Fibroblast of the aortic adventitia (primary cell): Measurements from ENCODE around the gene GUK1. TPM values are rescaled to one million over a fixed set of nuclear protein-coding genes. Genes with fewer than 3 reads are reported as not detected.

Experiments used
- DNase-seq: peaks from one replicate; pipeline ENCODE4 v3.0.0-alpha.2; 2010; ENCODE audit warnings: low read depth
- H3K4me3 ChIP-seq: 2 replicates; pipeline ENCODE4 v1.5.1; 2011; ENCODE audit warnings: low read depth, mild to moderate bottlenecking, control low read depth, low read length, moderate library complexity
- total RNA-seq: library from RNA; depleted of rRNA; stranded (reverse); fragments of >200 nt; gene quantifications from 2 replicates; pipeline ENCODE4 v1.2.3, GENCODE V29; 2012; ENCODE audit warnings: low replicate concordance
- TF ChIP-seq, protein P1 (sequence below): IDR thresholded peaks from 2 replicates; pipeline ENCODE4 v1.5.1; 2011; ENCODE audit warnings: mild to moderate bottlenecking, low read length, control low read depth, inconsistent platforms; ENCODE audit not compliant: insufficient read depth

GUK1 gene
- total RNA-seq, 1 donor: 217 TPM

DNA sequence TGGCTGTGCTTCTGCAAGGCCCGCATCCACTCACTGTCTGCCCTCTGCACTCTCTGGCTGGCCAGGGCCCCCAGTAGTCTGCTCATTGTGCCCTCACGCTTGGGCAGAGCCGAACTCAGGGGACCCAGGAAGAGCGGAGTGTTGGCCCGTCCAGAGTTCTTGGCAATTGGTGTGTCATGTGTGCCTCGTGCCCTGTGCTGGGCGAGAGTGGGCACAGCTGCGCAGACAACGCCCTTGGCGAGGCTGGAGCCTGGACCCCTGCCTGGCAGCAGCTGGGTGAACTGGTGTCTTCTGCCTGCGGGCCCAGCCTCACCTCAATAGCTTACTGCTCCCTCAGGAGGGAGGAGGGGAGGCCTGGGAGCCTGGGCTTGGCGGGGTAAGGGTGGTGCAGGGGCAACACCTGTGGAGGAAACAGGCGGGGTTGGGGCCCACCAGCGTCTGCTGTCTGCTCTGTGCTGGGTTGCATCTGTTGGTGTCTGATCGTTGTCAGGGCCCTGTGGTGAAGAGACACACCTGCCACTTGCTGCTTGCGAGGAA lies 2.1 kb downstream of the GUK1 start:
- TF ChIP-seq, protein P1, sequence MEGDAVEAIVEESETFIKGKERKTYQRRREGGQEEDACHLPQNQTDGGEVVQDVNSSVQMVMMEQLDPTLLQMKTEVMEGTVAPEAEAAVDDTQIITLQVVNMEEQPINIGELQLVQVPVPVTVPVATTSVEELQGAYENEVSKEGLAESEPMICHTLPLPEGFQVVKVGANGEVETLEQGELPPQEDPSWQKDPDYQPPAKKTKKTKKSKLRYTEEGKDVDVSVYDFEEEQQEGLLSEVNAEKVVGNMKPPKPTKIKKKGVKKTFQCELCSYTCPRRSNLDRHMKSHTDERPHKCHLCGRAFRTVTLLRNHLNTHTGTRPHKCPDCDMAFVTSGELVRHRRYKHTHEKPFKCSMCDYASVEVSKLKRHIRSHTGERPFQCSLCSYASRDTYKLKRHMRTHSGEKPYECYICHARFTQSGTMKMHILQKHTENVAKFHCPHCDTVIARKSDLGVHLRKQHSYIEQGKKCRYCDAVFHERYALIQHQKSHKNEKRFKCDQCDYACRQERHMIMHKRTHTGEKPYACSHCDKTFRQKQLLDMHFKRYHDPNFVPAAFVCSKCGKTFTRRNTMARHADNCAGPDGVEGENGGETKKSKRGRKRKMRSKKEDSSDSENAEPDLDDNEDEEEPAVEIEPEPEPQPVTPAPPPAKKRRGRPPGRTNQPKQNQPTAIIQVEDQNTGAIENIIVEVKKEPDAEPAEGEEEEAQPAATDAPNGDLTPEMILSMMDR: no peak
- peak overlapping the region; percentile 91 for H3K4me3 ChIP-seq
- DNase-seq: no peak

DNA sequence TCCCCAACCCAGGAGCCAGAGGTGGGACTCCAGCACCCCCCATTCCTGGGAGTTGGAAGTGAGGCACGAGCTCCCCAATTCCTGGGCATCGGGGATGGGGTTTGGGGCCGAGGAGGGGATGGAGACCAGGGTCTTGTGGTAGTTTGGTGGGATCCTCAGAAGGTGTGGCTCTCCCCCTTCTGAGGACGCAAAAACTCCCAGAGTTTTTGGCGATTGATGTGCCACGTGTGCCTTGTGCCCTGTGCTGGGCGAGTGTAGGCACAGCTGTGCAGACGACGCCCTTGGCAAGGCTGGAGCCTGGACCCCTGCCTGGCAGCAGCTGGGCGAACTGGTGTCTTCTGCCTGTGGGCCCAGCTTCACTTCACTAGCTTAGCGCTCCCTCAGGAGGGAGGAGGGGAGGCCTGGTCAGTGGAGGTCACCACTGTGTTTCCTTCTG lies 2.6 kb downstream of the GUK1 start:
- TF ChIP-seq, protein P1: no peak
- peak overlapping the region; percentile 91 for H3K4me3 ChIP-seq
- DNase-seq: no peak

DNA sequence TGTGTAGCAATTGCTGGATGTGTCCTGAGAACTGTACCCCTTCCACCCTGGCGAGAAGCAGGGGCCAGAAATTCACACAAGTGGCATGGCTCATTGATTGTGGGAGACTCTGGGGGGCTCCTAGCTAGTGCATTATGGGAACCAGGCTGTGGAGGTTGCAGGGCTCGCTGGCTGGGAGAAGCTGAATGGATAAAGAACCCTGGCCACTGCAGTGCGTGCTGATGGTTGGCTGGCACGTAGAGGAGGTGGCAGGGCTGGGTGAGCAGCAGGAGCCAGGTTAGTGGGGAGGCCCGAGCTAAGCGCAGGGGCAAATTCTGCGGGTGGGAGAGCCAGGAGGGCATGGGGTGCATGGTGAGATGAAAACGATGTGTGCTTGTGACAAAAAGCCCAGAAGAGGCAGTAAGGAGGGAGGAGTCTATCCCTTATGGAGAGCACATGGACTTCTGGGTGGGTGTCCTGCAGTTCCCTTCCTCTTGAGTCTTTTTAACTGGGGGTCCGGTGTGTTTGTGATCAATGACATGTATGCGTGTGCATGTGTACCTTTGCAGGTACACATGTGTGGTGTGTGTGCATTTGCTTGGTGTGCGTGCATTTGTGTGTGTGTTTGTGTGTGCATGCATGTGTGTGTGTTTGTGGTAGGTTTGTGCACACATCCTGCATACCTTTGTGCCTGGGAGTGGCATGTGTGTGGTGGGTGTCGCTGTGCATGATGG lies 3.6 kb downstream of the GUK1 start:
- H3K4me3 ChIP-seq: no peak overlapping the region
- DNase-seq: no peak
- TF ChIP-seq, protein P1: no peak

DNA sequence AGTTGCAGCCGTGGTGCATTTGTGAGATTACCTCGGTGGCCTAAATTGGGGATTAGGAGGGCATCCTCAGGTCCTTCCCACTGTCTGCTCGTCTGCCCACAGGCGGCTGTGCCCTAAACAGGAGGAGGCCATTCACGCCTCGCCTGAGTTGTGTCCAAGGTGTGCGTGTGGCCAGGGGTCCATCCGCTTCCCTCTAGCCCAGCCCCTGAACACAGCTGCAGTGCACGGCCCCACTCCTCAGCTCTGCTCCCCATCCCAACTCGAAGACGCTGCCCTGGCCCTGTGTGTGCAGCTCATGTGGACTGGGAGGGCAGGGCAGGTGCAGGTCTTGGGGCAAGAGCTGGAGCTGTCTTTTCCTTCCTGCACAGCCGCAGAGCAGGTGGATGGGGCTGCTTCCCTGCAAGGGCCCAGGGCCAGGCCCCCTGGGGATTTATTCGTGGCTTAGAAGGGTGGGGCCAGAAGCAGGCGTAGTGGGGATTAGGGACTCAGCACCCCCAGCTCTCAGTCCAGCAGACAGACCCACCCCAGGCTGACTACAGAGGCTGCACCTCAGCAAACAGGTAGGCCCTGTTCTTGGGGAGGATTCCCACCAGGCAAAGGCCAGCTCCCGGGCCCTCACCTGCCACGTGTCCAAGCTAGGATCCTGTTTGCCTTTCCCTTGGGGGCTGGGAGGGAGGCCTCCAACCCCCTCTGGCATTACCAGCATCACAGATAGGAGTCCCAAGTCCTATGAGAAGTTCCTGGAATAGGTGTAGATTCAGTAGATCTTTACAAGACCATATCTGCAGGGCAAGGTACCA lies 4.3 kb downstream of the GUK1 start:
- H3K4me3 ChIP-seq: no peak overlapping the region
- no peak for DNase-seq
- TF ChIP-seq, protein P1: no peak

DNA sequence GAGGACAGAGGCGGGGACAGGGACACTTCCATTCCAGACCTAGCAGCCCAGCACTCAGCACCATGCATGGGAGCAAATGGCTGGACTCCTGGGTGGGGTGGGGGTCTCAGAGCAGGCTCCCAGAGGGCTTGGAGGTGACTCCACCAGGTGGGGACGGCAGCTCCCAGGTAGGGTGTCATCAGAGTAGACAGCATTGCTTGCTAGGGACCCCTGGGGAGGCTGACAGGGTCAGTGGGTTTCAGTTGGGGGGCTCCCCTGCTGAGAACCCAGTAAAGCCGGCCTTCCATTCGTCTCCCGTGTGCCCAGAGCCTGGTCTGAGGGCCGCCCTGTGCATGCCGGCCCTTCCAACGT lies 4.9 kb downstream of the GUK1 start:
- TF ChIP-seq, protein P1: no peak
- H3K4me3 ChIP-seq: no peak overlapping the region
- DNase-seq: no peak

DNA sequence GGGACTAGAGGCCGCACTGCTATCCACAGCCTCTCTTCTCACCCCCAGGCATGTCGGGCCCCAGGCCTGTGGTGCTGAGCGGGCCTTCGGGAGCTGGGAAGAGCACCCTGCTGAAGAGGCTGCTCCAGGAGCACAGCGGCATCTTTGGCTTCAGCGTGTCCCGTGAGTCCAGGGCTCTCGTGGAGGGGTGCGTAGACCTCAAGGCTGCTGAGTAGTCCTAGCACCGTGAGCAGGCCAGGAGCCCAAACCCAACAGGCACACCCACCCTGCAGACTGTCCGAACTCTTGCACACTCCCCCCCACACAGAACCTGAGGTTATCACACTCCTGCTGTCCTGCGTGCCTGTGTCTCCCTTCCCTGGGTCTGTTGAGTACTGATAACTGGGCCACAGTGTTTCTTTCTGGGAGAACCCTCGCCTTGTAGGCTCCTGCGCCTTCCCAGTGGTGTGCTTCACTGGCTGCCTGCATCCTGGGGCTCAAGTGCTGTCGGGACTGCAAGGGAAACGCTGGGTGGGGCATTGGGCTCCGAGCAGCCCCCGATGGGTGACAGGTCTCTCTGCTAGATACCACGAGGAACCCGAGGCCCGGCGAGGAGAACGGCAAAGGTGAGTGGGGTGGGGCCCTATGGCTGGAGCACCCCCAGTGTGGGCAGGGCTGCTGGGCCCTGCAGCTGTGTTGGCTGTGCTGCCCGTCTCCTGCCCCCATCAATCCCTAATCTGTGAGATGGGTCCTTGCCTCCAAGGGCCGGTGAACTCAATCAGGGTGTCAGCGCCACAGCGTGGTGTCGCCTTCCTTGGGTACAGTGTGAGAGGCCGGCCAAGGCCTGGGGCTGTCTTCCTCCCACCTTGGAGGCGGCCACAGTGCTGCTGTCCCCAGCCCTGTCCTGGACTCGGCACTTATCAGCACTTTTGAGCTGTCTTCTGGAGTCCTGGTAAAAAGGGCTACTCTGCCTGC lies 5.7 kb downstream of the GUK1 start:
- no peak overlapping the region for H3K4me3 ChIP-seq
- TF ChIP-seq, protein P1: no peak
- DNase-seq: no peak
